Activated CD4-positive, alpha-beta T cell treated with anti-CD3 and anti-CD28 coated beads, Interleukin-2, amount 50 U/mL, for 4 hours (primary cell): ENCODE measurements around the gene PROZ.

Experiments used
- DNase-seq, 2 experiments: peaks; one replicate each; pipeline ENCODE4 v3.0.0-alpha.2; 2020

PROZ gene

GRCh38 chr13:113182046-113182445, 23.6 kb downstream of the PROZ start:
- no peak for DNase-seq

- no peak for DNase-seq
These were observed 25.1 kb downstream of the PROZ start for GRCh38 chr13:113183450-113184129.

GRCh38 chr13:113184568-113185440, 26.4 kb downstream of the PROZ start:
- no peak for DNase-seq

- DNase-seq: no peak
These were observed 27.8 kb downstream of the PROZ start for GRCh38 chr13:113186061-113186900.

- peak; percentile 53 to 56 for DNase-seq
These were observed 28.8 kb downstream of the PROZ start for GRCh38 chr13:113187263-113187669.

- DNase-seq: no peak
These were observed 29.6 kb downstream of the PROZ start for GRCh38 chr13:113187883-113188665.

- DNase-seq: no peak
These were observed 31.7 kb downstream of the PROZ start for GRCh38 chr13:113190181-113190580.

- no peak for DNase-seq
These were observed 33.8 kb downstream of the PROZ start for GRCh38 chr13:113192279-113192678.

- DNase-seq: no peak
These were observed 34.5 kb downstream of the PROZ start for GRCh38 chr13:113192902-113193301.

- DNase-seq: no peak
These were observed 36.9 kb downstream of the PROZ start for GRCh38 chr13:113195360-113195759.

- no peak for DNase-seq
These were observed 38.7 kb downstream of the PROZ start for GRCh38 chr13:113196970-113197737.

- no peak for DNase-seq
These were observed 43.4 kb downstream of the PROZ start for GRCh38 chr13:113201815-113202214.

GRCh38 chr13:113202912-113203311, 44.5 kb downstream of the PROZ start:
- DNase-seq: no peak

- DNase-seq: no peak
These were observed 45.3 kb downstream of the PROZ start for GRCh38 chr13:113203507-113204377.

- DNase-seq: no peak
These were observed 45.9 kb downstream of the PROZ start for GRCh38 chr13:113204378-113204734.

- no peak for DNase-seq
These were observed 47.0 kb downstream of the PROZ start for GRCh38 chr13:113205428-113205931.

- no peak for DNase-seq
These were observed 49.0 kb downstream of the PROZ start for GRCh38 chr13:113207460-113207859.

GRCh38 chr13:113207890-113208420, 49.5 kb downstream of the PROZ start:
- no peak for DNase-seq

GRCh38 chr13:113208421-113209335, 50.2 kb downstream of the PROZ start, which contains the start of gene PCID2:
TSS of gene PCID2 (minus strand) at chr13:113208669. CDS start at chr13:113208634, 35 bp downstream.
- peak; percentile 85 for DNase-seq
